ENCODE results near the gene ABCG2. TPM values are rescaled to one million over a fixed set of nuclear protein-coding genes. Genes with fewer than 3 reads are reported as not detected.

Gene ABCG2
- total RNA-seq, 4 donors from 2014 or later, result 17.3 to 272 (median 125) TPM

DNA sequence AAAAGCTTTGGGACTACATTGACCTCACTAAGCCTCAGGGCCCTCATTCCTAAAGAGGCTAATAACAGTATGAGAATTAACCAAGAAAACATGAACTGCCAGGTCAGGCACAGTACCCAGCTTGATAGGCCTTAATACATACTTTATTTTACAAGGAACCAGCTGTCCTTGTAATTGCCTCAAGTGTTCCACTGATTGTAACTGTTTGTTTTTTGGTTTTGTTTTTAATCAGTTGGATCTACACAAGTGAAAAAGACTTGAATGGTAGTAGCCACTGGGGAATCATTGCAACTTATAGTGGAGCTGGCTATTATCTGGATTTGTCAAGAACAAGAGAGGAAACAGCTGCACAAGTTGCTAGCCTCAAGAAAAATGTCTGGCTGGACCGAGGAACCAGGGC, 115.4 kb downstream of the ABCG2 start:
- Histone ChIP-seq H3K4me3 (no peak overlapping the region), H3K27me3 (no peaks in the 10 kb centered on the region), H3K9me3 (no peaks in the 10 kb centered on the region), H3K27ac (no peak overlapping the region), H3K4me1 (peaks cover 0 to 6% (median 0%) of the 10 kb centered on the region in 4 donors), H3K36me3 (peaks cover 0 to 84% (median 0%) of the 10 kb centered on the region in 3 donors)
- DNase-seq, result no peak
- TF ChIP-seq, protein P1, sequence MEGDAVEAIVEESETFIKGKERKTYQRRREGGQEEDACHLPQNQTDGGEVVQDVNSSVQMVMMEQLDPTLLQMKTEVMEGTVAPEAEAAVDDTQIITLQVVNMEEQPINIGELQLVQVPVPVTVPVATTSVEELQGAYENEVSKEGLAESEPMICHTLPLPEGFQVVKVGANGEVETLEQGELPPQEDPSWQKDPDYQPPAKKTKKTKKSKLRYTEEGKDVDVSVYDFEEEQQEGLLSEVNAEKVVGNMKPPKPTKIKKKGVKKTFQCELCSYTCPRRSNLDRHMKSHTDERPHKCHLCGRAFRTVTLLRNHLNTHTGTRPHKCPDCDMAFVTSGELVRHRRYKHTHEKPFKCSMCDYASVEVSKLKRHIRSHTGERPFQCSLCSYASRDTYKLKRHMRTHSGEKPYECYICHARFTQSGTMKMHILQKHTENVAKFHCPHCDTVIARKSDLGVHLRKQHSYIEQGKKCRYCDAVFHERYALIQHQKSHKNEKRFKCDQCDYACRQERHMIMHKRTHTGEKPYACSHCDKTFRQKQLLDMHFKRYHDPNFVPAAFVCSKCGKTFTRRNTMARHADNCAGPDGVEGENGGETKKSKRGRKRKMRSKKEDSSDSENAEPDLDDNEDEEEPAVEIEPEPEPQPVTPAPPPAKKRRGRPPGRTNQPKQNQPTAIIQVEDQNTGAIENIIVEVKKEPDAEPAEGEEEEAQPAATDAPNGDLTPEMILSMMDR (IDR thresholded peaks at IDR 0.05), result no peak
- TF ChIP-seq POLR2A (IDR thresholded peaks at IDR 0.05), result no peak

DNA sequence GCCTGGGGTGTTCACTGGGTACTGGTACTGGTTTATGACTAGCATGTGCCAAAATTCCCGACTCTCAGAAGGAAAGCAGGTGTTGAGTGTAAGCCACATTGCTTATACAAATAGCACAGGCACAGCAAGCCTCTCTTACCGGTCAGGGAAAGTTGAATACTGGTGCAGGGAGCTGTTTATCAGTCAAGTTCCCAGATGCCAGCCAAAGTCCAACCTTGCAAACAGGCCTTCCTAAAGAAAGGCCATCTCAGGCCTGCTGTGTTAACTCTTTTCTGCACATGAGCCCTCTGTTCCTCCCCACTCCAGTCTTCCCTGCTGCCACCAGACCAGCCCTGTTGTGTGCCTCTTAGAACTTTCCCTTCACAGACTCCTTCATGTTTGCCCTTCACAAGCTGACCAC, 116.8 kb downstream of the ABCG2 start:
- no peaks in the 10 kb centered on the region for H3K9me3 ChIP-seq
- H3K4me1 ChIP-seq, result peaks cover 0 to 6% (median 0%) of the 10 kb centered on the region in 4 donors
- no peak overlapping the region for H3K27ac ChIP-seq
- no peaks in the 10 kb centered on the region for H3K27me3 ChIP-seq
- no peak for DNase-seq
- TF ChIP-seq POLR2A (IDR thresholded peaks at IDR 0.05), result no peak
- TF ChIP-seq, protein P1 (IDR thresholded peaks at IDR 0.05), result no peak
- H3K36me3 ChIP-seq, result peaks cover 0 to 83% (median 0%) of the 10 kb centered on the region in 3 donors
- H3K4me3 ChIP-seq, result no peak overlapping the region

DNA sequence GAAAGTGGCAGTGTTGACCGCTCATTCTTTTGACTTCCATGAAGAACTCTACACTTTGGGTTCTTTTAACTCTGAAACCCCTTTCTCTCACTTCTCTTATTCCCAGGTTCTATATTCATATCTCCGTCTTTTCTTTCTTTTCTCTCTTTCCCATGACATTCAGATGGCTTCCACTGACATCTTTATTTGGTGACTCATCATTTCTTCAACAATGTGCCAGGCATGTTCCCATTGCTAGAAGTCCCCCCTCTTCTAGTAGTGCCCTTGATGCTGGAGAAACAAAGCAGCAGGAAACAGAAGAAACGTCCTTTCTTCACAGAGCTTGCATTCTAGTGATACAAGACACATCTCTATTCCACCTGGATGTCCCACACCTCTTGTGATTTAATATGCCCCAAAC, 117.7 kb downstream of the ABCG2 start:
- no peak overlapping the region for H3K27ac ChIP-seq
- no peak overlapping the region for H3K4me3 ChIP-seq
- H3K9me3 ChIP-seq, result no peaks in the 10 kb centered on the region
- TF ChIP-seq, protein P1 (IDR thresholded peaks at IDR 0.05), result no peak
- no peak for TF ChIP-seq POLR2A (IDR thresholded peaks at IDR 0.05)
- H3K27me3 ChIP-seq, result no peaks in the 10 kb centered on the region
- no peak for DNase-seq
- H3K4me1 ChIP-seq, result peaks cover 0 to 6% (median 0%) of the 10 kb centered on the region in 4 donors
- peaks cover 0 to 82% (median 0%) of the 10 kb centered on the region in 3 donors for H3K36me3 ChIP-seq

Small RNA genes within 50 kb of the gene (small RNA-seq; reads per million reads assigned to genes)
- gene RNU6-818P (0 reads per million in 2 donors), gene RNU6ATAC31P (0 reads per million in 2 donors)

Other genes with a start within 250 kb of the ABCG2 start
- 10 to 100 TPM in 2 of 4 donors, 1 to 10 TPM in 1, not detected in 1; 4.3 to 31.2 (median 19.3) TPM for gene SPP1, start 182.9 kb downstream of the ABCG2 start, total RNA-seq
- 100 to 1,000 TPM in 1 of 4 donors, 10 to 100 TPM in 2, 1 to 10 TPM in 1; 9.8 to 238 (median 23.4) TPM for gene PKD2, start 151.0 kb downstream of the ABCG2 start, total RNA-seq
- gene PPM1K, start 125.9 kb upstream of the ABCG2 start, total RNA-seq, result 10 to 100 TPM in 2 of 4 donors, 1 to 10 TPM in 2; 7.0 to 75.1 (median 14.2) TPM
- gene HERC6, start 220.2 kb upstream of the ABCG2 start, total RNA-seq, result 10 to 100 TPM in 1 of 4 donors, 1 to 10 TPM in 3; 5.8 to 17.2 (median 9.5) TPM

Measured in Peyer's patch (tissue), 4 donors.